K562 (cell line): Measurements from ENCODE around the gene ZBED4. TPM values are rescaled to one million over a fixed set of nuclear protein-coding genes. Genes with fewer than 3 reads are reported as not detected.

Experiments used
- ATAC-seq: fragments of 200-7000 bp; cut with Tn5 transposase; 3 replicates; pipeline ENCODE4 v1.9.1; 2020; ENCODE audit warnings: moderate library complexity
- BruUV-seq: library from RNA; stranded (reverse); fragments of 400-500 nt; replicated peaks from 2 replicates; lab custom pipeline; 2021; lab: Mats Ljungman, UMichigan
- CTCF ChIA-PET: fragments of 300-600 bp; formaldehyde crosslinking; extraction: SDS; loops from one replicate; lab custom pipeline; 2021; ENCODE audit warnings: low intra/inter-chr PET ratio; lab: Yijun Ruan, JAX
- POLR2A ChIA-PET: fragments of 300-600, 350-650 bp; sonication (Branson Sonifier 250); formaldehyde crosslinking; extraction: SDS; loops from one replicate; lab custom pipeline; 2021; ENCODE audit warnings: antibody characterized with exemption, inconsistent platforms; lab: Yijun Ruan, JAX
- DNase-seq, 4 experiments: peaks; one replicate each; pipeline versions ENCODE4 v3.0.0 to v3.0.0-alpha.2; 2011 to 2018; ENCODE audit warnings: low spot score in 3 of 4, mixed read lengths in 3 of 4; ENCODE audit errors: extremely low read depth in 1 of 4
- FAIRE-seq: peaks from 2 replicates; lab custom pipeline; 2011; peaks lifted over from hg19 to GRCh38; lab: Jason Lieb, UNC
- H2AFZ ChIP-seq: 2 replicates; pipeline ENCODE4 v1.6.0; 2011; ENCODE audit warnings: low read depth, low read length, control low read depth, inconsistent platforms
- H3K27ac ChIP-seq: fragments of 200-600 bp; 3 replicates; pipeline ENCODE4 v1.8.0; 2011; ENCODE audit warnings: low read depth, mild to moderate bottlenecking, control low read depth, inconsistent platforms, low read length, moderate library complexity, mixed read lengths; ENCODE audit errors: extremely low read depth
- H3K27me3 ChIP-seq, 2 experiments: fragments of 300-600 bp in 1 of 2; 2 replicates in 1 of 2; 3 replicates in 1 of 2; pipeline versions ENCODE4 v1.6.0 to v1.8.0; 2011; ENCODE audit warnings: inconsistent platforms in 2 of 2, low read length in 2 of 2, mild to moderate bottlenecking in 1 of 2, mixed read lengths in 1 of 2, moderate library complexity in 1 of 2; ENCODE audit not compliant: control insufficient read depth in 2 of 2, insufficient read depth in 2 of 2
- H3K36me3 ChIP-seq: fragments of 300-600 bp; 3 replicates; pipeline ENCODE4 v1.8.0; 2011; ENCODE audit warnings: mild to moderate bottlenecking, low read length, inconsistent platforms; ENCODE audit not compliant: control insufficient read depth, insufficient read depth
- H3K4me1 ChIP-seq, 2 experiments: fragments of 200-600 bp in 1 of 2; replicated peaks in 1 of 2; 2 replicates in 1 of 2; 3 replicates in 1 of 2; pipeline versions ENCODE4 v1.5.1 to v1.8.0; 2011; ENCODE audit warnings: inconsistent platforms in 2 of 2, low read length in 2 of 2, mild to moderate bottlenecking in 1 of 2, mixed read lengths in 1 of 2, moderate library complexity in 1 of 2; ENCODE audit not compliant: control insufficient read depth in 2 of 2, insufficient read depth in 2 of 2
- H3K4me2 ChIP-seq: 2 replicates; pipeline ENCODE4 v1.6.1; 2011; ENCODE audit warnings: low read length, control low read depth, inconsistent platforms, mixed read lengths; ENCODE audit not compliant: insufficient read depth
- H3K4me3 ChIP-seq: fragments of 200-600 bp; sonication (generic), shearing (Covaris generic); 2 replicates; pipeline ENCODE4 v1.5.1; 2016; ENCODE audit warnings: control low read depth, inconsistent platforms
- H3K79me2 ChIP-seq: fragments of 200-600 bp; 3 replicates; pipeline ENCODE4 v1.8.0; 2011; ENCODE audit warnings: low read length, inconsistent platforms; ENCODE audit not compliant: control insufficient read depth, insufficient read depth
- H3K9ac ChIP-seq, 2 experiments: 2 replicates each; pipeline versions ENCODE4 v1.6.0 to v1.6.1; 2011; ENCODE audit warnings: low read depth in 2 of 2, low read length in 2 of 2, control low read depth in 1 of 2, inconsistent platforms in 1 of 2, mild to moderate bottlenecking in 1 of 2, mixed read lengths in 1 of 2; ENCODE audit not compliant: insufficient read depth in 1 of 2
- H3K9me1 ChIP-seq: one replicate; pipeline ENCODE4 v1.6.0; 2011; ENCODE audit warnings: inconsistent platforms, mild to moderate bottlenecking, low read length, moderate library complexity; ENCODE audit not compliant: control insufficient read depth, insufficient read depth
- H3K9me3 ChIP-seq: replicated peaks from 2 replicates; pipeline ENCODE4 v1.5.1; 2011; ENCODE audit warnings: low read depth, low read length, inconsistent platforms; ENCODE audit not compliant: control insufficient read depth, insufficient read depth
- H4K20me1 ChIP-seq: replicated peaks from 2 replicates; pipeline ENCODE4 v1.6.1; 2011; ENCODE audit warnings: low read length, inconsistent platforms, mixed read lengths; ENCODE audit not compliant: control insufficient read depth, insufficient read depth
- BCOR ChIP-seq: fragments of 450-650 bp; IDR thresholded peaks from 2 replicates; pipeline ENCODE4 v1.6.1; 2016
- CHD4 ChIP-seq: fragments of 200-600 bp; sonication (generic); IDR thresholded peaks from 3 replicates; pipeline ENCODE4 v1.6.1; 2012; ENCODE audit warnings: low read depth, mild to moderate bottlenecking, mixed read lengths, low read length, inconsistent platforms; ENCODE audit not compliant: insufficient read depth, insufficient replicate concordance, poor library complexity, severe bottlenecking
- DLX4 ChIP-seq: fragments of 250-450 bp; sonication (Bioruptor Pico); IDR thresholded peaks from 2 replicates; pipeline ENCODE4 v1.6.1; 2021; ENCODE audit warnings: mild to moderate bottlenecking
- ETS2 ChIP-seq: IDR thresholded peaks from 2 replicates; pipeline ENCODE4 v1.6.1; 2016; ENCODE audit warnings: borderline replicate concordance, missing genetic modification characterization, mild to moderate bottlenecking, moderate library complexity, missing compliant biosample characterization; ENCODE audit not compliant: poor library complexity, severe bottlenecking
- EZH2 ChIP-seq: IDR thresholded peaks from 2 replicates; pipeline ENCODE4 v1.6.1; 2012; ENCODE audit warnings: low read depth, mild to moderate bottlenecking, inconsistent platforms, low read length, borderline replicate concordance
- FOXP4 ChIP-seq: sonication (generic); formaldehyde crosslinking; IDR thresholded peaks from 2 replicates; pipeline ENCODE4 v1.8.0; 2022; ENCODE audit warnings: mild to moderate bottlenecking, missing genetic modification reagents, borderline replicate concordance
- KLF10 ChIP-seq: fragments of 250-450 bp; sonication (Bioruptor Pico); IDR thresholded peaks from 2 replicates; pipeline ENCODE4 v1.6.1; 2021; ENCODE audit warnings: matching md5 sums
- RFX5 ChIP-seq: IDR thresholded peaks from 2 replicates; pipeline ENCODE4 v1.6.1; 2011; ENCODE audit warnings: low read depth, mild to moderate bottlenecking, improper control_type of control experiment, low read length
- RFX7 ChIP-seq: fragments of 250-450 bp; sonication (Bioruptor Pico); IDR thresholded peaks from 2 replicates; pipeline ENCODE4 v1.5.1; 2021; ENCODE audit warnings: mild to moderate bottlenecking
- STAT5B ChIP-seq: fragments of 250-450 bp; sonication (Bioruptor Pico); IDR thresholded peaks from 2 replicates; pipeline ENCODE4 v1.8.0; 2021; ENCODE audit warnings: mild to moderate bottlenecking, inconsistent platforms
- TFE3 ChIP-seq: fragments of 450-650 bp; formaldehyde crosslinking; IDR thresholded peaks from 2 replicates; pipeline ENCODE4 v1.4.0; 2020; ENCODE audit warnings: mild to moderate bottlenecking, mixed read lengths
- ZNF174 ChIP-seq: fragments of 250-450 bp; sonication (Bioruptor Pico); IDR thresholded peaks from 2 replicates; pipeline ENCODE4 v1.4.0; 2020; ENCODE audit warnings: mild to moderate bottlenecking
- ZNF445 ChIP-seq: fragments of 250-450 bp; sonication (Bioruptor Pico); IDR thresholded peaks from 2 replicates; pipeline ENCODE4 v1.4.0; 2020; ENCODE audit warnings: low read depth, mild to moderate bottlenecking, moderate library complexity
- ZNF780A ChIP-seq: fragments of 250-450 bp; sonication (Bioruptor Pico); IDR thresholded peaks from 2 replicates; pipeline ENCODE4 v1.5.0; 2021; ENCODE audit warnings: mild to moderate bottlenecking
- WGBS: fragments of 100-300 bp; shearing (Covaris generic); methylation state at CpG from one replicate; pipeline ENCODE4 v1.1.6; 2016; ENCODE audit warnings: low coverage, mixed read lengths; ENCODE audit not compliant: insufficient coverage; ENCODE audit errors: missing lambda C conversion rate; 5-methylcytosine and 5-hydroxymethylcytosine counted together
- in situ Hi-C: fragments of 300-500 bp; cut with MboI; formaldehyde crosslinking; loops from 4 replicates; pipeline ENCODE4 v1.15.0; 2018; ENCODE audit warnings: inconsistent platforms, mixed read lengths
- intact Hi-C: fragments of 100-400 bp; cut with micrococcal nuclease; formaldehyde crosslinking; loops from 2 replicates; pipeline ENCODE4 v1.14.2; 2022
- polyA plus RNA-seq, 8 experiments: library from polyadenylated mRNA; depleted of rRNA in 4 of 8; stranded (reverse) in 5 of 8; unstranded in 3 of 8; fragments of >200 nt; fragmentation: Nextera tagmentation in 2 of 8; fragmentation: Illumina TruSeq in 1 of 8; extraction: Ambion mirVana in 2 of 8; extraction: Trizol in 1 of 8; gene quantifications; 2 replicates each; pipeline versions ENCODE4 v1.2.1 to v1.2.3, GENCODE V29; 2011 to 2014; ENCODE audit warnings: inconsistent platforms in 1 of 8, missing spikeins in 1 of 8
- total RNA-seq, 7 experiments: library from RNA; depleted of rRNA in 6 of 7; stranded (reverse); fragments of >200 nt in 6 of 7; fragmentation: Illumina TruSeq in 2 of 7; extraction: Trizol in 2 of 7; gene quantifications; 2 replicates each; pipeline versions ENCODE4 v1.2.1 to v1.2.3, GENCODE V29; 2011 to 2021; ENCODE audit warnings: low replicate concordance in 1 of 7

ZBED4 gene
- total and polyA plus RNA-seq, 9 of the 15 experiments (the other 6 are each of a cell fraction or from before 2014, with no cell fraction given), result 1.5 to 16.8 (median 7.4) TPM

- H3K36me3 ChIP-seq, result peaks cover 28% of the 10 kb centered on the region; the same call in 2 of the 3 replicates
- H3K27me3 ChIP-seq, result no peaks in the 10 kb centered on the region
- peaks cover 3% of the 10 kb centered on the region for H3K9me3 ChIP-seq
- H3K4me2 ChIP-seq, result no peak overlapping the region
- in situ Hi-C loops, result no loop called here
- peaks cover 0 to 4% of the 10 kb centered on the region in 2 experiments; a peak in 1 of 5 replicates for H3K4me1 ChIP-seq
- no peak overlapping the region for H3K4me3 ChIP-seq
- ChIA-PET CTCF (no interaction called here), POLR2A (interaction anchor here (1.1 kb wide), 1 partner anchor 239 kb away, joined by 3 read pairs; no protein-coding TSS in a partner anchor)
- no peak for ATAC-seq
- DNase-seq, result no peak
- TF ChIP-seq ETS2 (tag), result no peak
- TF ChIP-seq CHD4, result no peak
- TF ChIP-seq DLX4 (CRISPR knock-in tag), result no peak
- no peak for TF ChIP-seq RFX7 (CRISPR knock-in tag)
- TF ChIP-seq STAT5B (CRISPR knock-in tag), result no peak
- TF ChIP-seq EZH2, result no peak
- no peak for TF ChIP-seq FOXP4 (CRISPR knock-in tag)
- no peak for TF ChIP-seq BCOR
- TF ChIP-seq KLF10, result no peak
- TF ChIP-seq RFX5, result no peak
- no peak for TF ChIP-seq ZNF445 (CRISPR knock-in tag)
- TF ChIP-seq TFE3, result no peak
- TF ChIP-seq ZNF780A (CRISPR knock-in tag), result no peak
- no peak for TF ChIP-seq ZNF174 (CRISPR knock-in tag)
- H3K9ac ChIP-seq, result no peak overlapping the region
- FAIRE-seq, result no peak
- BruUV-seq, result no TSS peak
- WGBS, result 98% methylated on average over 9 of the region's 9 CpGs
- H3K9me1 ChIP-seq, result no peaks in the 10 kb centered on the region
- no peaks in the 10 kb centered on the region for H4K20me1 ChIP-seq
- H2AFZ ChIP-seq, result no peak overlapping the region
- peaks cover 46% of the 10 kb centered on the region for H3K79me2 ChIP-seq
- no peak overlapping the region for H3K27ac ChIP-seq
- intact Hi-C loops, result no loop called here
Measured at GRCh38 chr22:49879871-49880270, 26.2 kb downstream of the ZBED4 start.
